HUDEP-2 (cell line): Measurements from ENCODE around the gene TMEM156.

ENCODE experiments used
- DNase-seq, 76 experiments: peaks; one replicate each; lab custom pipeline; 2025; ENCODE audit not compliant: unreplicated experiment in 76 of 76; lab: John Stamatoyannopoulos, UW

TMEM156 gene, protein sequence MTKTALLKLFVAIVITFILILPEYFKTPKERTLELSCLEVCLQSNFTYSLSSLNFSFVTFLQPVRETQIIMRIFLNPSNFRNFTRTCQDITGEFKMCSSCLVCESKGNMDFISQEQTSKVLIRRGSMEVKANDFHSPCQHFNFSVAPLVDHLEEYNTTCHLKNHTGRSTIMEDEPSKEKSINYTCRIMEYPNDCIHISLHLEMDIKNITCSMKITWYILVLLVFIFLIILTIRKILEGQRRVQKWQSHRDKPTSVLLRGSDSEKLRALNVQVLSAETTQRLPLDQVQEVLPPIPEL

DNA sequence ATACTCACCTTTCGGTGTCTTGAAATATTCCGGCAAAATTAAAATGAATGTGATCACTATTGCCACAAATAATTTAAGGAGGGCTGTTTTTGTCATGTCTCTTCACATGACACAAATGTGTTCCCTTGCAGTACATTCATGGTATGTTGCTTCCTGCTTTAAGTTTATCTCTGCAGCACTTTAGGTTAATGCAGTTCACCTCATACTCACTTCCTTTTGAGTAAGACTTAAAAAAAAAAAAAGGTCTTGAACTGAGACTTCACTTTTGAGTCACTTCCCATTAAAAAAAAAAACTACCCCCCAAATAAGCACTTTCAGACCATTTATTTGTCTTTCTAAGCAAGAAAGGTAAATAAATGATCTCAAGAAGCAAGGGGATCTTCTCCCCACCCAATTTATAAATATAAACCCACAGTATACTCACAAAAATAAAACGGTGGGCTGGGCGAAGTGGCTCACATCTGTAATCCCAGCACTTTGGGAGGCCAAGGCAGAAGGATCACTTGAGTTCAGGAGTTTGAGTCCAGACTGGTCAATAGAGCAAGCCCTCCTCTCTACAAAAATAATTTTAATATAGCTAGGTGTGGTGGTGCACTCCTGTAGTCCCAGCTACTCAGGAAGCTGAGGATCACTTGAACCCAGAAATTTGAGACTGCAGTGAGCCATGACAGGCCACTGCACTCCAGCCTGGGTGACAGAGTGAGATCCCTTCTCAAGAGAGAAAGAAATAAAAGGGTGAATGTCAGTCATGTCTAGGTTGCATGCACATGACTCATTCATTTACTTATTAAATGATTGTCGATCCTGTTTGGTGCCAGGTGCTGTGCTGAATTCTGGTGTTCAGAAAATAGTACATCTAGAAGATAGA is at the start of gene TMEM156:
TMEM156 (minus strand) TSS at position 192 of the 868 bp plus-strand sequence; CDS start at position 96, 96 bp downstream.
- no peak for DNase-seq

GRCh38 chr4:39078829-39079228 is 46.6 kb upstream of the TMEM156 start:
- no peak for DNase-seq

GRCh38 chr4:39068907-39069306 is 36.7 kb upstream of the TMEM156 start:
- DNase-seq, result no peak

GRCh38 chr4:39067451-39067850 is 35.2 kb upstream of the TMEM156 start:
- DNase-seq, result no peak

- DNase-seq, result no peak
Measured at GRCh38 chr4:39067031-39067430, 34.8 kb upstream of the TMEM156 start.

GRCh38 chr4:39066371-39066770 is 34.2 kb upstream of the TMEM156 start:
- no peak for DNase-seq

DNA sequence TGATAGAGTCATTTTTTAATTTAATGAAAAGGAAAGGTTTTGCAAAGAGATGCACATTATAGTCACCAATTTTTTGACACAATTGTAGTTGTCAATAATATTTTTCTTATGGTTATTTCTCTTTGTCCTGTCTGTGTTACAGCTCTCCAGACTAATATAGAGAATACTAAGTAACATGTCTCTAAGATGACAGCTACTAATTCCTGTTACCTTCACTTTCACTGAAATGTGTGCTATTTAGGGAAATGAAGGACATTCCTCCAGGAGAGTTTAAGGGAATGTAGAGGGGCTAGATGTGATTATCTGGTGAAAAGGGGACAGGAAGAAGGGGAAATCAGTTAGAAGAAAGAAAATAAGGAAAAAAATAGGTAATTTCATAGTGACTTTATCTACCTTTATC is 31.2 kb upstream of the TMEM156 start:
- no peak for DNase-seq

GRCh38 chr4:39062770-39063097 is 30.5 kb upstream of the TMEM156 start:
- no peak for DNase-seq

DNA sequence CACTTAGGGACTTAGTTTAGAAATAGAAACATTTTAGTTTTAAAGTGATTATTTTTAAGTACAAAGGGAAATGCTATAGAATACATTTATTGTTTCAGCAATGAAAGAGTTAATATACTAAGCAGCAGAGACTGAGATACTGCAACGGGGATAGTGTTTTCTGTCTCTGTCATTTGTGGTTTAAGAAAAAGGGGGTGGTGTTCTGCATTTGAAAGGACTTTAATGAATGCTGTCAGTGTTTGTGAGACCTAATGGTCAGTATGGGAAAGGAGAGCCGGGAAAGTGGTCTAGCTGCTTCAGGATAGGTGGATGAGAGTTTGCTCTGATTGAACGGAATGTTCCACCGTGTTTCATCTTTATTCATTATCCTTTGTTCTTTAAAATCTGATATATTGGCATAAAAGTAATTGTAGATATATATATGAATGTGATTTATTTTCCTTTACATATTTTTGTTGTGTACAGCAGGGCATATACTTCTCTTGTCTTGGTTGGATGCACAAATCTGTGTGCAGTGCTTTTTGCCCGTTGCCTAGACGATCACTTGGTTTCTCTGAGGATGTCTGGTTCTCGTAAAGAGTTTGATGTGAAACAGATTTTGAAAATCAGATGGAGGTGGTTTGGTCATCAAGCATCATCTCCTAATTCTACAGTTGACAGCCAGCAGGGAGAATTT is 30.0 kb upstream of the TMEM156 start, which contains the start of gene KLHL5:
KLHL5 (plus strand) TSS at position 139 of the 676 bp plus-strand sequence; CDS start at position 560, 421 bp downstream.
- no peak for DNase-seq

GRCh38 chr4:39061457-39061856 is 29.2 kb upstream of the TMEM156 start:
- DNase-seq, result no peak

GRCh38 chr4:39056023-39056422 is 23.8 kb upstream of the TMEM156 start:
- no peak for DNase-seq

DNA sequence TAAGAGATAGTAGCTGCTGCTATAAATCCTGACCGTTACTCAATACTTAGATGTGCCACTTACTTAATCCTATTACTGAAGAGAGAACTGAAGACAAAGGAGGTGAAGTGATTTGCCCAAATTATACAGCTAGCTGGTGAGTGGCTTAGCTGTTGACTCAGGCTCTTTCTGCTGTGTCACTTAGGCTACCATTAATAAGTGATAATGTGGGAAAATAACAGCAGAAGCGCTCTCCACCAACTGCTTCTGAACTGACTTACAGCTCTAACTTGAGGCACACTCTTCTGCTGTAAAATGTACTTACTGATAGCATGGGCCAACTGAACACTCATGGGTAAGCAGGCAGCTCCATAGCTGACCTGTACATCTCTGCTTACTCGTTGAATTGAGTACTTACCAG is 22.3 kb upstream of the TMEM156 start:
- DNase-seq, result no peak

DNA sequence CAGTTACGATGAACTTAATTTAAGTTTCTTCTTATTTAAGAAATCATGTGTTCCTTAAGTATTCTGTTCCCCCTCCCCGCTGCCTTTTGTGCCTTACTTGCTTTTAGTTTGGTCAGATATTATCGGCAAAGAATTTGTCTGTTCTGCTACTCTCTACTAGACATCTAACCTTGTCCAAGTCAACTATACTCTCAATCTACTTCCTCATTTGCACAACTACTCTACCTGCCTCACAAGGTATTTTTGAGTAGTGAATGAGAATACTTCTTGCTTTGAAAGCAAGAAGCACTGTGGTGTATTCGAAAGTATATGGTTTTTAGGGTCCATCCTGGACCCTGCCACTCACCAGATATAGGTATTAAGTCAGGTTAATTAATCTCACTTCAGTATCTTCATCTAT is 21.8 kb upstream of the TMEM156 start:
- no peak for DNase-seq

DNA sequence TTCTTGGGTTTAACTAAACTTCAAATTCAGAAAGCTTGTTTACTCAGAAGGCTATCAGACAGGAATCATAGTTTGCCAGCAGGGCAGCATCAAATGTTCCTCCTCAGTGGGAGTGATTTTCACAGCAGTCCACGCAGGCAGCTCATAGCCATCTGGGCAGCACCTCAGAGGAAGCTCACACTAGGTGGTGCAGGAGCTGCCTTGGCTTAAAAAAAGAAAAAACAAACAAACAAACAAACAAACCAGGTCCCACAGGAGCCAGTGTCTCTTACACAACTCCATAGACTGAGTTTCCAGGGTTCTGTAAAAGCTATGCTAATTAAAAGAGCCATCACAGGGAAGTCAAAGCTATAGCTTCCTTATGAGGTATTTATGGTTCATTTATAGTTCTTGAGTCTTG is 19.3 kb upstream of the TMEM156 start:
- DNase-seq, result no peak

GRCh38 chr4:39050590-39050989 is 18.4 kb upstream of the TMEM156 start:
- DNase-seq, result no peak

GRCh38 chr4:39048311-39048710 is 16.1 kb upstream of the TMEM156 start:
- no peak for DNase-seq

GRCh38 chr4:39047681-39048080 is 15.5 kb upstream of the TMEM156 start:
- DNase-seq, result no peak

- no peak for DNase-seq
Measured at GRCh38 chr4:39046249-39046648, 14.0 kb upstream of the TMEM156 start.

DNA sequence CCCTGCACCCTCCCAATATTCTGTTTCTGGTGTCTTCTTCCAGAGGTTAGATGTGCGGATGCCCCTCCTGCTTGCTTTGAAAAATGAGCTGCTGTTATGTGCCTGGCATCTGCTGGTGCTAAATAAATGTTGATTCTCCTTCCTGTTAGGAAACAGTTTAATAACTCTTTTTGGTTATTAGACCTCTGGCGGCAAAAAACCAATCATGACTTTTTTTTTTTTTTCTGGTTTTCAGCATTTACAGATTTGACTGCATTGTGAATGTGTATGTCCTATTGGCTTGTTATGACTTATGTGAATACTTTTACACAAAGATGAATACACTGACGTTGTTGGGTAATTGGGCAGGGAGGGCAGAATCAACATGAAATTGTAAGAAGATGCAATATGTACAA is 13.6 kb upstream of the TMEM156 start:
- no peak for DNase-seq

DNA sequence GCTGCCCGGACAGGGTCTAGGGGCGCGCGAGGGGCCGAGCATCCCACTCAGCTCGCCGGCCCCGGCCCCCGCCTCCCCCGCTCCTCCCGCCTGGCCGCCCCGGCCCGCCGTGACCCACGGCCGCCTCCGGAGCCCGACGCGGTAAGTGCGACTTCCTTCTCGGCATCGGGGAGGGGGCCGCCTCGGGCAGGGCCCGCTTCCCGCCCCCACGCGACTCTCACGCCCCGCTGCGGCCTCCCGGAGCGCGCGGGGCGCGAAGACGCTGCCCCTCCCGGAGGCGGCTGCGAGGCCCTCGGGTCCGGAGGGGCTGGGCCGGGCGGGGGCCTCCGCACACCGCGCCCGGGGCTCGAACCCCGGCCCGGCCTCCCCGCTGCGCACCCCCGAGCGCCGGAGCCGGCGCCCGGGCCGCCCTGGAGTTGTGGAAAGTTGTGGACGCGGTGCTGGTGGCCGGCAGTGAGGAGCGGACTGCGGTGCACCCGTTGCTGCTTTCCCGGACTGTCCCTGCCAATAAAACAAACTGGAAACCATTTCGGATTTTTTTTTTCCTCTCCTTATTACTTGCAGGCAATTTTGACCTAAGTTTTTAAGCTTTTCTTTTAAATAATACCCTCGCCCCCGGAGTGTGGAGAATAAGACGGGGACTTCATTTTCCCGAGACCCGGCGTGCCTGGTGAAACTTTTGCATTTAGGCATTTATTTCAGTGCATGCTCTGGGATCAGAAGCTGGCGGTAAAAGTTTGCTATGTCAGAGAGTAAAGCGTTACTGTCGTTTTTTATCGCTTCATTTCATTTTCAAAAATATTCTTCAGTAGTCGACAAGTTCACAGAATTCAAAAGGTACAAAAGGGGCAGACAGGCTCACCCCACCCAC is 13.0 kb upstream of the TMEM156 start:
- DNase-seq, result no peak
